ENCODE data around the gene VPS4A.

VPS4A gene

DNA sequence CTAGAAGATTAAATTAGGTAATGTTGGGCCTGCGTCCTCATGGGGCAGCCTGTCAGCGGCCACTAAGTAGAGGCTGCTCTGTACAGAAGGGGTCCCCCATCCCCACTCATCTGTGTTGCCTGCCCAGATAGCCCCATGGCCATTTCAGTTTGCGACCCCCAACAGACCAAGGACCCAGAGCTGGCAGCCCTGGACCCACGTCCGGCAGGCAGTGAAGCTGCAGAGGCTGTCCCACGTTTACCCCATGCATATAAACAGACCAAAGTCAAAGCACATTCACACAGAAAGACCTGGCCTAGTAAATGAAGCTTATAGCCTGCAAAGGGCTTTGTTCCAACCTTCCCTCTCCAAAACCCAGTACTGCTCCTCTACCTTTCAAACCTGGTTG lies 14.6 kb downstream of the VPS4A start:
- 0 out of 2 replicates have a peak overlapping the region, but pooled peaks have one; percentile 11 for H3K27ac ChIP-seq (replicated peaks)
- no peak overlapping the region for H3K4me3 ChIP-seq (replicated peaks; ENCODE audit: insufficient read depth, low read length)
- TF ChIP-seq, protein P1, sequence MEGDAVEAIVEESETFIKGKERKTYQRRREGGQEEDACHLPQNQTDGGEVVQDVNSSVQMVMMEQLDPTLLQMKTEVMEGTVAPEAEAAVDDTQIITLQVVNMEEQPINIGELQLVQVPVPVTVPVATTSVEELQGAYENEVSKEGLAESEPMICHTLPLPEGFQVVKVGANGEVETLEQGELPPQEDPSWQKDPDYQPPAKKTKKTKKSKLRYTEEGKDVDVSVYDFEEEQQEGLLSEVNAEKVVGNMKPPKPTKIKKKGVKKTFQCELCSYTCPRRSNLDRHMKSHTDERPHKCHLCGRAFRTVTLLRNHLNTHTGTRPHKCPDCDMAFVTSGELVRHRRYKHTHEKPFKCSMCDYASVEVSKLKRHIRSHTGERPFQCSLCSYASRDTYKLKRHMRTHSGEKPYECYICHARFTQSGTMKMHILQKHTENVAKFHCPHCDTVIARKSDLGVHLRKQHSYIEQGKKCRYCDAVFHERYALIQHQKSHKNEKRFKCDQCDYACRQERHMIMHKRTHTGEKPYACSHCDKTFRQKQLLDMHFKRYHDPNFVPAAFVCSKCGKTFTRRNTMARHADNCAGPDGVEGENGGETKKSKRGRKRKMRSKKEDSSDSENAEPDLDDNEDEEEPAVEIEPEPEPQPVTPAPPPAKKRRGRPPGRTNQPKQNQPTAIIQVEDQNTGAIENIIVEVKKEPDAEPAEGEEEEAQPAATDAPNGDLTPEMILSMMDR (IDR thresholded peaks at IDR 0.05; ENCODE audit: insufficient read depth, low read length): no peak
- TF ChIP-seq, protein P2, sequence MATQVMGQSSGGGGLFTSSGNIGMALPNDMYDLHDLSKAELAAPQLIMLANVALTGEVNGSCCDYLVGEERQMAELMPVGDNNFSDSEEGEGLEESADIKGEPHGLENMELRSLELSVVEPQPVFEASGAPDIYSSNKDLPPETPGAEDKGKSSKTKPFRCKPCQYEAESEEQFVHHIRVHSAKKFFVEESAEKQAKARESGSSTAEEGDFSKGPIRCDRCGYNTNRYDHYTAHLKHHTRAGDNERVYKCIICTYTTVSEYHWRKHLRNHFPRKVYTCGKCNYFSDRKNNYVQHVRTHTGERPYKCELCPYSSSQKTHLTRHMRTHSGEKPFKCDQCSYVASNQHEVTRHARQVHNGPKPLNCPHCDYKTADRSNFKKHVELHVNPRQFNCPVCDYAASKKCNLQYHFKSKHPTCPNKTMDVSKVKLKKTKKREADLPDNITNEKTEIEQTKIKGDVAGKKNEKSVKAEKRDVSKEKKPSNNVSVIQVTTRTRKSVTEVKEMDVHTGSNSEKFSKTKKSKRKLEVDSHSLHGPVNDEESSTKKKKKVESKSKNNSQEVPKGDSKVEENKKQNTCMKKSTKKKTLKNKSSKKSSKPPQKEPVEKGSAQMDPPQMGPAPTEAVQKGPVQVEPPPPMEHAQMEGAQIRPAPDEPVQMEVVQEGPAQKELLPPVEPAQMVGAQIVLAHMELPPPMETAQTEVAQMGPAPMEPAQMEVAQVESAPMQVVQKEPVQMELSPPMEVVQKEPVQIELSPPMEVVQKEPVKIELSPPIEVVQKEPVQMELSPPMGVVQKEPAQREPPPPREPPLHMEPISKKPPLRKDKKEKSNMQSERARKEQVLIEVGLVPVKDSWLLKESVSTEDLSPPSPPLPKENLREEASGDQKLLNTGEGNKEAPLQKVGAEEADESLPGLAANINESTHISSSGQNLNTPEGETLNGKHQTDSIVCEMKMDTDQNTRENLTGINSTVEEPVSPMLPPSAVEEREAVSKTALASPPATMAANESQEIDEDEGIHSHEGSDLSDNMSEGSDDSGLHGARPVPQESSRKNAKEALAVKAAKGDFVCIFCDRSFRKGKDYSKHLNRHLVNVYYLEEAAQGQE (IDR thresholded peaks at IDR 0.05; ENCODE audit: insufficient replicate concordance, low read depth): no peak
- TF ChIP-seq SPI1 (IDR thresholded peaks at IDR 0.05; ENCODE audit: borderline replicate concordance, low read depth): no peak
- H3K27me3 ChIP-seq (ENCODE audit: insufficient read depth, poor library complexity, severe bottlenecking): no peaks in the 10 kb centered on the region
- DNase-seq (ENCODE audit: low read depth in 1 of 2, low spot score in 1 of 2): no peak

DNA sequence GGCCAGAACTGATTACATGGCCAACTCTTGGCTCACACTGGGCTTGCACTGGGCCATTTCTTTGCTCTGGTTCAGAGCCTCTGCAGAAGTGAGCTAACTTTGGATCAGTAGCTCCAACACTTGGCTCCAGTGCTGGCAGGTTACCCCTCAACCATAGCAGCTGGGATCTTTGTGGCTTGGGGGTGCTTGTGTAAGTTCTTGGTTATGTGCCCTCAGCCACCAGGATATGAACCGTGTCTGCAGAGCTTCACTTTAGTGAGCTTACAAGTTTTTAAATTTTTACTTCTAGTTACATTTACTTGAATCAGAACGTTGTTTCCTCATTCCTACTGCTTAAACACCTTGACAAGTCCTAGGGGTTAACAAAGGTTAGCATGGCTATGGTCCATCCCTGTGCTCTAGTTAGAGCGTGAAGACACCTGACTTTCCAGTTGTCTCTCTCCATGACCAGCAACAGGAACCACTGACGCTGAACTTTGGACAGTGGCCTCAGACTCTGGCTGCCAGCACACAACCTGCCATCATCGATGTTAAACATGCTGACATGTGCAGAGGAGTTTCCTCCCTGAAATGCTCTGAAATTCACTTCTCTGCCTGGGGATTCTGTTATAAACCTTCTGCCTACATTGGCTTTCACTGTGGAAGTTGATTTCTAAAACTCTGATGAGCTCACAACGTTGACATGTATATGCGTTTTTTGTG lies 15.2 kb downstream of the VPS4A start:
- Histone ChIP-seq H3K27ac (replicated peaks) (peak overlapping the region; percentile 29; the same call in 1 of the 2 replicates), H3K4me3 (replicated peaks; ENCODE audit: insufficient read depth, low read length) (no peak overlapping the region), H3K27me3 (ENCODE audit: insufficient read depth, poor library complexity, severe bottlenecking) (no peaks in the 10 kb centered on the region)
- DNase-seq (ENCODE audit: low read depth in 1 of 2, low spot score in 1 of 2): no peak
- TF ChIP-seq, protein P2 (IDR thresholded peaks at IDR 0.05; ENCODE audit: insufficient replicate concordance, low read depth): no peak
- TF ChIP-seq POLR2AphosphoS5 (IDR thresholded peaks at IDR 0.05; ENCODE audit: low read depth): 0 out of 2 replicates have a peak, but pooled peaks have one; percentile 22

DNA sequence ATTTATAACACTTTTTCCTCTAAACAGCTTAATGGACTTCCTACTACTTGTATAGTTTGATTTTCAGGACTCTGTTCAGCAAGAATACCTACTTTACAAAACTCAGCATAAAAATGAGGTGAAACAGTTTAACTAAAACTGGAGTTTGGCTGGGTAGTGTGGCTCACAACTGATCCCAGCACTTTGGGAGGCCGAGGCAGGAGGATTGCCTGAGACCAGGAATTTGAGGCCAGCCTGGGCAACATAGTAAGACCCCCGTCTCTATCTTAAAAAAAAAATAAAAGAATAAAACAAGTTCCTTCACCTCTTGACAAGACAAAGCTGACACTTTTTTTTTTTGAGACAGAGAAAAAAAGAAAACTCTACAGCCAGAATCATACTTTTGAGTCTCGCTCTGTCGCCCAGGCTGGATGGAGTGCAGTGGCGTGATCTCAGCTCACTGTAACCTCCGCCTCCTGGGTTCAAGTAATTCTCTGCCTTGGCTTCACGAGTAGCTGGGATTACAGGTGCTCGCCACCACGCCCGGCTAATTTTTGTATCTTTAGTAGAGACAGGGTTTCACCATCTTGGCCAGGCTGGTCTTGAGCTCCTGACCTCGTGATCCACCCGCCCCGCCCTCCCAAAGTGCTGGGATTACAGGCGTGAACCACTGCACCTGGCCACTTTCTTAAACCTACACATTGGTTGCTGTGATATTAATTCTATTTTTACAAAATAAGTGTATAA lies 16.6 kb downstream of the VPS4A start:
- DNase-seq (ENCODE audit: low read depth in 1 of 2, low spot score in 1 of 2): no peak
- Histone ChIP-seq H3K4me3 (replicated peaks; ENCODE audit: insufficient read depth, low read length) (peak overlapping the region; percentile 85), H3K27ac (replicated peaks) (peak overlapping the region; percentile 69), H3K27me3 (ENCODE audit: insufficient read depth, poor library complexity, severe bottlenecking) (no peaks in the 10 kb centered on the region)
- no peak for TF ChIP-seq SPI1 (IDR thresholded peaks at IDR 0.05; ENCODE audit: borderline replicate concordance, low read depth)
- TF ChIP-seq POLR2AphosphoS5 (IDR thresholded peaks at IDR 0.05; ENCODE audit: low read depth): no peak
- TF ChIP-seq, protein P1 (IDR thresholded peaks at IDR 0.05; ENCODE audit: insufficient read depth, low read length): no peak
- TF ChIP-seq, protein P2 (IDR thresholded peaks at IDR 0.05; ENCODE audit: insufficient replicate concordance, low read depth): no peak

All from HL-60 (cell line).